Neural cell (in vitro differentiated cells): ENCODE measurements around the gene PABPC1L. TPM values are rescaled to one million over a fixed set of nuclear protein-coding genes. Genes with fewer than 3 reads are reported as not detected.

Source experiments
- H2AFZ ChIP-seq: fragments of 200-600, 300-800 bp; sonication (generic), shearing (Covaris generic); 2 replicates; pipeline ENCODE4 v1.6.0; 2014; ENCODE audit warnings: low read depth, mild to moderate bottlenecking, antibody characterized with exemption, low read length, moderate library complexity
- H3F3A ChIP-seq: fragments of 200-600 bp; shearing (Covaris generic); 2 replicates; pipeline ENCODE4 v1.6.1; 2016; ENCODE audit warnings: mild to moderate bottlenecking, moderate library complexity, mixed read lengths, antibody characterized with exemption, low read length; ENCODE audit not compliant: insufficient read depth, poor library complexity, severe bottlenecking
- H3K27ac ChIP-seq: fragments of 200-600, 300-800 bp; sonication (generic), shearing (Covaris generic); 2 replicates; pipeline ENCODE4 v1.5.1; 2014; ENCODE audit warnings: mild to moderate bottlenecking, low read length, moderate library complexity
- H3K27me3 ChIP-seq: fragments of 300-800, 200-600 bp; sonication (generic), shearing (Covaris generic); 2 replicates; pipeline ENCODE4 v1.6.0; 2014; ENCODE audit warnings: mild to moderate bottlenecking, low read depth, low read length, moderate library complexity; ENCODE audit not compliant: insufficient read depth
- H3K36me3 ChIP-seq: fragments of 300-800, 200-600 bp; sonication (generic), shearing (Covaris generic); 2 replicates; pipeline ENCODE4 v1.5.1; 2014; ENCODE audit warnings: mild to moderate bottlenecking, antibody characterized with exemption, low read length, moderate library complexity; ENCODE audit not compliant: insufficient read depth
- H3K4me2 ChIP-seq: fragments of 300-800, 200-600 bp; sonication (generic), shearing (Covaris generic); 2 replicates; pipeline ENCODE4 v1.6.0; 2014; ENCODE audit warnings: mild to moderate bottlenecking, low read length
- H3K4me3 ChIP-seq: fragments of 300-800, 200-600 bp; sonication (generic), shearing (Covaris generic); 2 replicates; pipeline ENCODE4 v1.5.1; 2014; ENCODE audit warnings: mild to moderate bottlenecking, low read length, moderate library complexity
- H3K79me2 ChIP-seq: fragments of 200-600 bp; shearing (Covaris generic); replicated peaks from 2 replicates; pipeline ENCODE4 v1.6.0; 2014; ENCODE audit warnings: mild to moderate bottlenecking, low read length, moderate library complexity; ENCODE audit not compliant: insufficient read depth
- H3K9ac ChIP-seq: fragments of 300-800, 200-600 bp; sonication (generic), shearing (Covaris generic); 2 replicates; pipeline ENCODE4 v1.6.1; 2016; ENCODE audit warnings: mild to moderate bottlenecking, low read length, mixed read lengths
- H3K9me2 ChIP-seq: fragments of 200-600 bp; shearing (Covaris generic); 2 replicates; pipeline ENCODE4 v1.6.1; 2016; ENCODE audit warnings: mild to moderate bottlenecking, low read length, mixed read lengths; ENCODE audit not compliant: insufficient read depth
- H3K9me3 ChIP-seq: fragments of 200-600, 300-800 bp; sonication (generic), shearing (Covaris generic); 2 replicates; pipeline ENCODE4 v1.6.1; 2016; ENCODE audit warnings: mild to moderate bottlenecking, mixed run types, low read length, moderate library complexity, mixed read lengths
- H4K20me1 ChIP-seq: fragments of 200-600 bp; shearing (Covaris generic); 2 replicates; pipeline ENCODE4 v1.6.1; 2016; ENCODE audit warnings: mild to moderate bottlenecking, mixed run types; ENCODE audit not compliant: insufficient read depth
- EP300 ChIP-seq: fragments of 450-650 bp; conservative IDR thresholded peaks from 2 replicates; pipeline ENCODE4 v1.6.1; 2014; ENCODE audit warnings: antibody characterized with exemption, mild to moderate bottlenecking, moderate library complexity; ENCODE audit not compliant: poor library complexity, severe bottlenecking
- EZH2 ChIP-seq: fragments of 200-600, 300-800 bp; shearing (Covaris generic), sonication (generic); IDR thresholded peaks from 2 replicates; pipeline ENCODE4 v1.6.1; 2014; ENCODE audit warnings: antibody characterized with exemption, low read length, borderline replicate concordance, mild to moderate bottlenecking; ENCODE audit not compliant: insufficient read depth, poor library complexity, severe bottlenecking
- POLR2AphosphoS5 ChIP-seq: IDR thresholded peaks from 2 replicates; pipeline ENCODE4 v1.6.1; 2012
- RAD21 ChIP-seq: fragments of 450-650 bp; conservative IDR thresholded peaks from 2 replicates; pipeline ENCODE4 v1.6.1; 2014; ENCODE audit warnings: antibody characterized with exemption, mild to moderate bottlenecking, moderate library complexity
- SMC3 ChIP-seq: fragments of 450-650 bp; conservative IDR thresholded peaks from 2 replicates; pipeline ENCODE4 v1.6.1; 2014; ENCODE audit warnings: antibody characterized with exemption, mild to moderate bottlenecking, moderate library complexity; ENCODE audit not compliant: poor library complexity
- TAF1 ChIP-seq: IDR thresholded peaks from 2 replicates; pipeline ENCODE4 v1.6.1; 2012; ENCODE audit warnings: low read depth
- polyA plus RNA-seq: library from polyadenylated mRNA; depleted of rRNA; stranded (reverse); fragments of >200 nt; gene quantifications from 2 replicates; pipeline ENCODE4 v1.2.3, GENCODE V29; 2014
- TF ChIP-seq, protein P1 (sequence below): fragments of 450-650 bp; IDR thresholded peaks from 2 replicates; pipeline ENCODE4 v1.5.1; 2014; ENCODE audit warnings: antibody characterized with exemption, mild to moderate bottlenecking, moderate library complexity; ENCODE audit not compliant: poor library complexity, severe bottlenecking
- TF ChIP-seq, protein P2 (sequence below): IDR thresholded peaks from 2 replicates; pipeline ENCODE4 v1.6.1; 2012; ENCODE audit warnings: borderline replicate concordance

Gene PABPC1L
- polyA plus RNA-seq, 1 donor from 2014 or later, result 3.6 TPM

DNA sequence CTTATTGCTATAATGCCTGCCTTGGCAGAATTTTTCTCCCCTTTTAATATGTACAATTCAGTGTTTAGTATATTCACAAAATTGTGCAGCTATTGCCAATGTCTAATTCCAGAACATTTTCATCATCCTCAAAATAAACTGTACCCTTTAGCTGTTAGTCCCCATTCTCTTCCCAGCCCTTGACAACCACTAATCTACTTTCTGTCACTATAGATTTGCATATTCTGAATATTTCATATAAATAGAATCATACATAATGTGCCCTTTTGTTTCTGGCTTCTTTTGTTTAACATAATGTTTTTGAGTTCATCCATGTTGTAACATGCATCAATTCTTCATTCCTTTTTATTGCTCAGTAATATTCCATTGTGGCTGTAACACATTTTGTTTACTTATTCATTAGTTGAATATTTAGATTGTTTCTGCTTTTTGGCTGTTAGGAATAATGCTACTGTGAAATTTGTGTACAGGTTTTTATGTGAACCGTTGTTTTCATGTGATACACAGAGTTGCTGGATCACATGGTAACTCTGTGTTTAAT lies 78.8 kb downstream of the PABPC1L start:
- Histone ChIP-seq H3K9ac (no peak overlapping the region), H3K36me3 (no peaks in the 10 kb centered on the region), H3K27ac (no peak overlapping the region), H4K20me1 (no peaks in the 10 kb centered on the region), H2AFZ (no peak overlapping the region), H3K79me2 (no peaks in the 10 kb centered on the region), H3K9me3 (no peaks in the 10 kb centered on the region), H3K27me3 (no peaks in the 10 kb centered on the region), H3K4me2 (no peak overlapping the region), H3F3A (no peaks in the 10 kb centered on the region), H3K4me3 (no peak overlapping the region), H3K9me2 (no peaks in the 10 kb centered on the region)
- no peak for TF ChIP-seq TAF1
- no peak for TF ChIP-seq EZH2
- no peak for TF ChIP-seq SMC3
- no peak for TF ChIP-seq EP300
- TF ChIP-seq RAD21, result no peak
- TF ChIP-seq, protein P1, sequence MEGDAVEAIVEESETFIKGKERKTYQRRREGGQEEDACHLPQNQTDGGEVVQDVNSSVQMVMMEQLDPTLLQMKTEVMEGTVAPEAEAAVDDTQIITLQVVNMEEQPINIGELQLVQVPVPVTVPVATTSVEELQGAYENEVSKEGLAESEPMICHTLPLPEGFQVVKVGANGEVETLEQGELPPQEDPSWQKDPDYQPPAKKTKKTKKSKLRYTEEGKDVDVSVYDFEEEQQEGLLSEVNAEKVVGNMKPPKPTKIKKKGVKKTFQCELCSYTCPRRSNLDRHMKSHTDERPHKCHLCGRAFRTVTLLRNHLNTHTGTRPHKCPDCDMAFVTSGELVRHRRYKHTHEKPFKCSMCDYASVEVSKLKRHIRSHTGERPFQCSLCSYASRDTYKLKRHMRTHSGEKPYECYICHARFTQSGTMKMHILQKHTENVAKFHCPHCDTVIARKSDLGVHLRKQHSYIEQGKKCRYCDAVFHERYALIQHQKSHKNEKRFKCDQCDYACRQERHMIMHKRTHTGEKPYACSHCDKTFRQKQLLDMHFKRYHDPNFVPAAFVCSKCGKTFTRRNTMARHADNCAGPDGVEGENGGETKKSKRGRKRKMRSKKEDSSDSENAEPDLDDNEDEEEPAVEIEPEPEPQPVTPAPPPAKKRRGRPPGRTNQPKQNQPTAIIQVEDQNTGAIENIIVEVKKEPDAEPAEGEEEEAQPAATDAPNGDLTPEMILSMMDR, result no peak
- no peak for TF ChIP-seq POLR2AphosphoS5
- TF ChIP-seq, protein P2, sequence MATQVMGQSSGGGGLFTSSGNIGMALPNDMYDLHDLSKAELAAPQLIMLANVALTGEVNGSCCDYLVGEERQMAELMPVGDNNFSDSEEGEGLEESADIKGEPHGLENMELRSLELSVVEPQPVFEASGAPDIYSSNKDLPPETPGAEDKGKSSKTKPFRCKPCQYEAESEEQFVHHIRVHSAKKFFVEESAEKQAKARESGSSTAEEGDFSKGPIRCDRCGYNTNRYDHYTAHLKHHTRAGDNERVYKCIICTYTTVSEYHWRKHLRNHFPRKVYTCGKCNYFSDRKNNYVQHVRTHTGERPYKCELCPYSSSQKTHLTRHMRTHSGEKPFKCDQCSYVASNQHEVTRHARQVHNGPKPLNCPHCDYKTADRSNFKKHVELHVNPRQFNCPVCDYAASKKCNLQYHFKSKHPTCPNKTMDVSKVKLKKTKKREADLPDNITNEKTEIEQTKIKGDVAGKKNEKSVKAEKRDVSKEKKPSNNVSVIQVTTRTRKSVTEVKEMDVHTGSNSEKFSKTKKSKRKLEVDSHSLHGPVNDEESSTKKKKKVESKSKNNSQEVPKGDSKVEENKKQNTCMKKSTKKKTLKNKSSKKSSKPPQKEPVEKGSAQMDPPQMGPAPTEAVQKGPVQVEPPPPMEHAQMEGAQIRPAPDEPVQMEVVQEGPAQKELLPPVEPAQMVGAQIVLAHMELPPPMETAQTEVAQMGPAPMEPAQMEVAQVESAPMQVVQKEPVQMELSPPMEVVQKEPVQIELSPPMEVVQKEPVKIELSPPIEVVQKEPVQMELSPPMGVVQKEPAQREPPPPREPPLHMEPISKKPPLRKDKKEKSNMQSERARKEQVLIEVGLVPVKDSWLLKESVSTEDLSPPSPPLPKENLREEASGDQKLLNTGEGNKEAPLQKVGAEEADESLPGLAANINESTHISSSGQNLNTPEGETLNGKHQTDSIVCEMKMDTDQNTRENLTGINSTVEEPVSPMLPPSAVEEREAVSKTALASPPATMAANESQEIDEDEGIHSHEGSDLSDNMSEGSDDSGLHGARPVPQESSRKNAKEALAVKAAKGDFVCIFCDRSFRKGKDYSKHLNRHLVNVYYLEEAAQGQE, result no peak

Other genes with a start within 250 kb of the PABPC1L start
- gene CCN5, start 194.7 kb upstream of the PABPC1L start, polyA plus RNA-seq, result not detected in 2 replicates
- gene KCNK15, start 164.2 kb upstream of the PABPC1L start, polyA plus RNA-seq, result not detected in 2 replicates
- gene RIMS4, start 99.5 kb upstream of the PABPC1L start, polyA plus RNA-seq, result 40.6 and 47.2 TPM in 2 replicates
- gene YWHAB, start 24.4 kb upstream of the PABPC1L start, polyA plus RNA-seq, result 242 and 279 TPM in 2 replicates
- 10.0 and 11.7 TPM in 2 replicates for gene TOMM34, start 50.3 kb downstream of the PABPC1L start, polyA plus RNA-seq
- gene STK4, start 56.5 kb downstream of the PABPC1L start, polyA plus RNA-seq, result 12.5 and 14.0 TPM in 2 replicates
- not detected in 2 replicates for gene KCNS1, start 191.1 kb downstream of the PABPC1L start, polyA plus RNA-seq
- gene WFDC5, start 205.1 kb downstream of the PABPC1L start, polyA plus RNA-seq, result not detected in 2 replicates
- gene WFDC12, start 214.4 kb downstream of the PABPC1L start, polyA plus RNA-seq, result not detected in 2 replicates